PC-3 (cell line): ENCODE results near the gene CDC45. TPM values are rescaled to one million over a fixed set of nuclear protein-coding genes. Genes with fewer than 3 reads are reported as not detected.

ENCODE experiments used
- ATAC-seq: fragments of 200-7000 bp; cut with Tn5 transposase; 2 replicates; pipeline ENCODE4 v1.9.1; 2020; ENCODE audit warnings: mild to moderate bottlenecking, moderate library complexity
- BruUV-seq: library from RNA; stranded (reverse); fragments of 400-500 nt; replicated peaks from 2 replicates; lab custom pipeline; 2021; lab: Mats Ljungman, UMichigan
- CTCF ChIA-PET: fragments of 300-600 bp; sonication (Branson Sonifier 250); formaldehyde crosslinking; loops from one replicate; lab custom pipeline; 2022; ENCODE audit warnings: antibody characterized with exemption; lab: Charles Lee
- POLR2A ChIA-PET: fragments of 300-600 bp; sonication (Branson Sonifier 250); formaldehyde crosslinking; loops from one replicate; lab custom pipeline; 2022; ENCODE audit warnings: antibody characterized with exemption; ENCODE audit not compliant: unreplicated experiment; lab: Charles Lee
- DNase-seq: peaks from one replicate; pipeline ENCODE4 v3.0.0-alpha.2; 2015
- H2AFZ ChIP-seq: fragments of 300-600 bp; sonication (generic); 2 replicates; pipeline ENCODE4 v1.6.0; 2016; ENCODE audit warnings: antibody characterized with exemption, low read length
- H3F3A ChIP-seq: fragments of 300-600 bp; sonication (generic); one replicate; pipeline ENCODE4 v1.6.0; 2017; ENCODE audit warnings: antibody characterized with exemption, low read length, control low read depth, mild to moderate bottlenecking; ENCODE audit not compliant: unreplicated experiment
- H3K27ac ChIP-seq: fragments of 300-600 bp; sonication (generic); 2 replicates; pipeline ENCODE4 v1.5.1; 2016; ENCODE audit warnings: mild to moderate bottlenecking, low read length
- H3K27me3 ChIP-seq: fragments of 300-600 bp; sonication (generic); 2 replicates; pipeline ENCODE4 v1.6.1; 2016; ENCODE audit warnings: low read length, mixed read lengths
- H3K36me3 ChIP-seq: fragments of 300-600 bp; sonication (generic); 2 replicates; pipeline ENCODE4 v1.6.1; 2016; ENCODE audit warnings: low read depth, mixed run types, low read length, mixed read lengths
- H3K4me1 ChIP-seq: fragments of 300-600 bp; sonication (generic); 2 replicates; pipeline ENCODE4 v1.5.1; 2016; ENCODE audit warnings: low read length; ENCODE audit not compliant: insufficient read depth
- H3K4me2 ChIP-seq: fragments of 300-600 bp; sonication (generic); 2 replicates; pipeline ENCODE4 v1.6.0; 2016; ENCODE audit warnings: low read length
- H3K4me3 ChIP-seq: fragments of 300-600 bp; sonication (generic); 2 replicates; pipeline ENCODE4 v1.5.1; 2016; ENCODE audit warnings: mild to moderate bottlenecking, low read length, mixed read lengths
- H3K79me2 ChIP-seq: fragments of 300-600 bp; sonication (generic); 2 replicates; pipeline ENCODE4 v1.6.1; 2017; ENCODE audit warnings: low read length, mixed read lengths
- H3K9ac ChIP-seq: fragments of 300-600 bp; sonication (generic); 2 replicates; pipeline ENCODE4 v1.6.0; 2016; ENCODE audit warnings: mild to moderate bottlenecking, low read length
- H3K9me2 ChIP-seq: fragments of 300-600 bp; sonication (generic); replicated peaks from 2 replicates; pipeline ENCODE4 v1.6.1; 2016; ENCODE audit warnings: mixed run types, low read length, mixed read lengths
- H3K9me3 ChIP-seq: fragments of 300-600 bp; sonication (generic); 2 replicates; pipeline ENCODE4 v1.6.1; 2016; ENCODE audit warnings: low read length, mixed read lengths
- H4K20me1 ChIP-seq: fragments of 300-600 bp; sonication (generic); 2 replicates; pipeline ENCODE4 v1.6.1; 2016; ENCODE audit warnings: low read length, mixed read lengths
- EZH2 ChIP-seq: fragments of 300-600 bp; sonication (generic); IDR thresholded peaks from one replicate; pipeline ENCODE4 v1.6.1; 2017; ENCODE audit warnings: antibody characterized with exemption, mild to moderate bottlenecking, low read length; ENCODE audit not compliant: unreplicated experiment
- EZH2phosphoT487 ChIP-seq: fragments of 300-600 bp; sonication (generic); IDR thresholded peaks from 2 replicates; pipeline ENCODE4 v1.6.1; 2018; ENCODE audit warnings: mild to moderate bottlenecking, antibody characterized with exemption, low read length, borderline replicate concordance
- intact Hi-C: fragments of 100-400 bp; cut with micrococcal nuclease; formaldehyde crosslinking; loops from 2 replicates; pipeline ENCODE4 v1.9.0; 2023
- total RNA-seq: library from RNA; depleted of rRNA; stranded (reverse); fragments of >200 nt; gene quantifications from 2 replicates; pipeline ENCODE4 v1.2.3, GENCODE V29; 2014
- TF ChIP-seq, protein P1 (sequence below): fragments of 300-600 bp; sonication (generic); conservative IDR thresholded peaks from 2 replicates; pipeline ENCODE4 v1.5.1; 2017; ENCODE audit warnings: antibody characterized with exemption, low read depth, mild to moderate bottlenecking, low read length

Gene CDC45
- total RNA-seq, 1 experiment from 2014 or later, result 70.9 TPM

- Histone ChIP-seq H3K36me3 (peaks cover 45% of the 10 kb centered on the region), H3K9me3 (no peaks in the 10 kb centered on the region), H4K20me1 (peaks cover 28% of the 10 kb centered on the region), H3F3A (no peaks in the 10 kb centered on the region), H2AFZ (no peak overlapping the region), H3K9ac (no peak overlapping the region), H3K4me2 (no peak overlapping the region), H3K4me3 (no peak overlapping the region), H3K9me2 (no peaks in the 10 kb centered on the region), H3K4me1 (peaks cover 6% of the 10 kb centered on the region), H3K27me3 (no peaks in the 10 kb centered on the region), H3K27ac (no peak overlapping the region), H3K79me2 (peaks cover 59% of the 10 kb centered on the region)
- no peak for TF ChIP-seq EZH2
- TF ChIP-seq EZH2phosphoT487, result no peak
- TF ChIP-seq, protein P1, sequence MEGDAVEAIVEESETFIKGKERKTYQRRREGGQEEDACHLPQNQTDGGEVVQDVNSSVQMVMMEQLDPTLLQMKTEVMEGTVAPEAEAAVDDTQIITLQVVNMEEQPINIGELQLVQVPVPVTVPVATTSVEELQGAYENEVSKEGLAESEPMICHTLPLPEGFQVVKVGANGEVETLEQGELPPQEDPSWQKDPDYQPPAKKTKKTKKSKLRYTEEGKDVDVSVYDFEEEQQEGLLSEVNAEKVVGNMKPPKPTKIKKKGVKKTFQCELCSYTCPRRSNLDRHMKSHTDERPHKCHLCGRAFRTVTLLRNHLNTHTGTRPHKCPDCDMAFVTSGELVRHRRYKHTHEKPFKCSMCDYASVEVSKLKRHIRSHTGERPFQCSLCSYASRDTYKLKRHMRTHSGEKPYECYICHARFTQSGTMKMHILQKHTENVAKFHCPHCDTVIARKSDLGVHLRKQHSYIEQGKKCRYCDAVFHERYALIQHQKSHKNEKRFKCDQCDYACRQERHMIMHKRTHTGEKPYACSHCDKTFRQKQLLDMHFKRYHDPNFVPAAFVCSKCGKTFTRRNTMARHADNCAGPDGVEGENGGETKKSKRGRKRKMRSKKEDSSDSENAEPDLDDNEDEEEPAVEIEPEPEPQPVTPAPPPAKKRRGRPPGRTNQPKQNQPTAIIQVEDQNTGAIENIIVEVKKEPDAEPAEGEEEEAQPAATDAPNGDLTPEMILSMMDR, result no peak; the same call in 1 of the 2 replicates
- peak; percentile 43 for ATAC-seq
- CTCF ChIA-PET, result no interaction called here
- intact Hi-C loops, result no loop called here
- BruUV-seq, result no TSS peak
- DNase-seq, result no peak
- POLR2A ChIA-PET, result no interaction called here
Observed at GRCh38 chr22:19473578-19473977, 6.1 kb upstream of the CDC45 start.

- DNase-seq (no peak), ATAC-seq (no peak)
- Histone ChIP-seq H3F3A (no peaks in the 10 kb centered on the region), H3K27me3 (no peaks in the 10 kb centered on the region), H3K27ac (no peak overlapping the region), H3K9ac (no peak overlapping the region), H2AFZ (no peak overlapping the region), H3K9me3 (no peaks in the 10 kb centered on the region), H4K20me1 (peaks cover 29% of the 10 kb centered on the region), H3K4me3 (no peak overlapping the region), H3K36me3 (peaks cover 29% of the 10 kb centered on the region), H3K4me2 (no peak overlapping the region), H3K4me1 (peaks cover 11% of the 10 kb centered on the region), H3K9me2 (no peaks in the 10 kb centered on the region), H3K79me2 (peaks cover 76% of the 10 kb centered on the region)
- ChIA-PET POLR2A (no interaction called here), CTCF (no interaction called here)
- intact Hi-C loops, result loop anchor here (5.0 kb wide), 1 partner anchor 174 kb away; no protein-coding TSS in a partner anchor
- no peak for TF ChIP-seq EZH2
- TF ChIP-seq EZH2phosphoT487, result no peak
- TF ChIP-seq, protein P1, result no peak
- no TSS peak for BruUV-seq
Observed at GRCh38 chr22:19476023-19476422, 3.7 kb upstream of the CDC45 start.

GRCh38 chr22:19477321-19478044 is 2.2 kb upstream of the CDC45 start:
- Histone ChIP-seq H3K4me3 (peak overlapping the region; percentile 88), H3K9ac (peak overlapping the region; percentile 97), H3K4me2 (peak overlapping the region; percentile 88), H3F3A (no peaks in the 10 kb centered on the region), H3K36me3 (peaks cover 24% of the 10 kb centered on the region), H2AFZ (no peak overlapping the region), H3K79me2 (peaks cover 84% of the 10 kb centered on the region), H3K9me3 (no peaks in the 10 kb centered on the region), H3K4me1 (peaks cover 11% of the 10 kb centered on the region), H3K27ac (no peak overlapping the region), H4K20me1 (peaks cover 29% of the 10 kb centered on the region), H3K27me3 (no peaks in the 10 kb centered on the region), H3K9me2 (no peaks in the 10 kb centered on the region)
- intact Hi-C loops, result loop anchor here (5.0 kb wide), 1 partner anchor 175 kb away; no protein-coding TSS in a partner anchor
- no TSS peak for BruUV-seq
- peak; percentile 16 for DNase-seq
- CTCF ChIA-PET, result interaction anchor here (0.5 to 1.0 kb wide), 3 partner anchors 12 to 178 kb away, joined by 3 to 4 read pairs (median 3); no protein-coding TSS in a partner anchor
- POLR2A ChIA-PET, result no interaction called here
- TF ChIP-seq, protein P1, result no peak; the same call in 1 of the 2 replicates
- TF ChIP-seq EZH2phosphoT487 (no peak), EZH2 (no peak)
- ATAC-seq, result no peak
